Esophagus muscularis mucosa (tissue), 2 donors: Measurements from ENCODE around the gene ESYT2.

Source experiments
- POLR2A ChIP-seq: fragments of 450-650 bp; IDR thresholded peaks from one replicate; pipeline ENCODE4 v1.6.1; 2017; ENCODE audit warnings: antibody characterized with exemption, moderate library complexity, mild to moderate bottlenecking, low read depth
- POLR2AphosphoS5 ChIP-seq, 2 donors: sonication (generic); formaldehyde crosslinking; IDR thresholded peaks; one replicate each; pipeline ENCODE4 v1.6.1; 2017; ENCODE audit warnings: antibody characterized with exemption in 2 of 2

DNA sequence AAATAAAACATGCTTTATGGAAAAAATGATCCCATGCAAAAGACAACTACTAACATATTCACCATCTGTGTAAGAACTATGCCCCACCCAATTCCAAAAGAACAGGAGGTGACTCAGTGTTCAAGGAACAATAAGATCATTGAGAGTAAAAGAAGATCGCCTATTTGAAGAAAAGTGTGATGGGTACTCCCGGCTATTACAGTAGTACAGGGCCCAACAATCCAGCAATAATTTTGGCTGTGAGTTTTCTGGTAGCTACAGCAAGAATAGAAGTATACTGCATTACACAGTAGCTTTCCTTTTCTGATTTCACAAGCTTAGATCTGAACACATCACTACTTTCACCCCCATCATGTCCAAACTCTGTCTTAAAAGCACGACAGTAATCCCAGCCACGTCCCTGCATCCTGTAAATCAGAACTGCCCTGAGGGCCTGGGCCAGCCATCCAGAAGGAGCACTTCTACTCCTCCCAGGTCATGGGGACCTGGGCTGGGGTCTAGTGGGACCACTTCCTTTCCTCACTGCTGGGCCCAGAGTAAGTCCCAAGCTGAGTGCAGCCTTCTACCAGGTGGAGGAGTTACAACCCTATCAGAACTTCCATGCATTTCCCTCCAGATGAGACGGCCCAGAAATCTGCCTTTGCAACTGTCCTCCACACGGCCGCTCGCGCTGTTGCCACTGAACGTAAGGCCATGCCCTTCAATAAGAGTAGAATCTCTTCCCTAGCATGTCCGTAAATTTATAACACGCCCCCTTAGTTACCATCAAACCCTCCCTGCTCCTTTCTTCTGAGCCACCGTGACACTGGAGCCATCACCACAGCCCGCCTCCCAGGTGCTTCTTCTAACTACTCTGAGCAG lies 7.9 kb downstream of the ESYT2 start:
- TF ChIP-seq POLR2A (no peak), POLR2AphosphoS5 (IDR thresholded peaks at IDR 0.05) (peak; percentile 9 to 66)
